Measurements from ENCODE around the gene PGM1.

DNA sequence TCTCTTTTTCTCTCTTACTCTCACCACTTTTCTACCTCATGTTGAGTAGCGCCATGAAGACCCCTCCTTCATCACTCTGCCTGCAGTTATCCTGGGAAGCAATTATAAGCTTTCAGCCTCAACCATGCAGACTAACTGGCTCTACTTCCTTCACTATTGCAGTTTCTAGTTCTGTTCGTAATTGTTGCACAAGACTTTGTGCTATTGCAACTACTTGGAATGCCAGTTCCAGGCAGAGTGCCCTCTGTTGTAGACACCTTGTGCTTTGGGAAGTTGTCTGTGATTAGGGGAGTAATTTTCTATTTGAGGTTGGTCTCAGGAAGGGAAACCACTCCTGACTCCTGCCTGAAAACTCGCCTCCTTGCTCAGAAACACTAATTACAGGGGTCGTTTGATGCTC, 19.4 kb downstream of the PGM1 start:
- TF ChIP-seq, protein P1, sequence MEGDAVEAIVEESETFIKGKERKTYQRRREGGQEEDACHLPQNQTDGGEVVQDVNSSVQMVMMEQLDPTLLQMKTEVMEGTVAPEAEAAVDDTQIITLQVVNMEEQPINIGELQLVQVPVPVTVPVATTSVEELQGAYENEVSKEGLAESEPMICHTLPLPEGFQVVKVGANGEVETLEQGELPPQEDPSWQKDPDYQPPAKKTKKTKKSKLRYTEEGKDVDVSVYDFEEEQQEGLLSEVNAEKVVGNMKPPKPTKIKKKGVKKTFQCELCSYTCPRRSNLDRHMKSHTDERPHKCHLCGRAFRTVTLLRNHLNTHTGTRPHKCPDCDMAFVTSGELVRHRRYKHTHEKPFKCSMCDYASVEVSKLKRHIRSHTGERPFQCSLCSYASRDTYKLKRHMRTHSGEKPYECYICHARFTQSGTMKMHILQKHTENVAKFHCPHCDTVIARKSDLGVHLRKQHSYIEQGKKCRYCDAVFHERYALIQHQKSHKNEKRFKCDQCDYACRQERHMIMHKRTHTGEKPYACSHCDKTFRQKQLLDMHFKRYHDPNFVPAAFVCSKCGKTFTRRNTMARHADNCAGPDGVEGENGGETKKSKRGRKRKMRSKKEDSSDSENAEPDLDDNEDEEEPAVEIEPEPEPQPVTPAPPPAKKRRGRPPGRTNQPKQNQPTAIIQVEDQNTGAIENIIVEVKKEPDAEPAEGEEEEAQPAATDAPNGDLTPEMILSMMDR (IDR thresholded peaks at IDR 0.05 in 2 of 3, conservative IDR thresholded peaks at IDR 0.05 in 1 of 3; ENCODE audit: borderline replicate concordance in 1 of 3, insufficient read depth in 1 of 3, low read depth in 2 of 3, low read length in 2 of 3), result no peak
- TF ChIP-seq POLR2A (IDR thresholded peaks at IDR 0.05; ENCODE audit: borderline replicate concordance, extremely low read depth, insufficient read depth, insufficient read length) (no peak), POLR2AphosphoS5 (IDR thresholded peaks at IDR 0.05; ENCODE audit: low read depth, low read length) (no peak), SRF (IDR thresholded peaks at IDR 0.05; ENCODE audit: low read depth) (no peak)

All from HCT116 (cell line).